Upper lobe of right lung (tissue), 1 donor: ENCODE data around the gene SPATA6. TPM values are rescaled to one million over a fixed set of nuclear protein-coding genes. Genes with fewer than 3 reads are reported as not detected.
"Not testable (repeated sequence)": the region's sequence is repeated elsewhere in the genome, so short reads cannot be mapped to it uniquely, and the experiment has no call there.

Experiments used
- ATAC-seq: fragments of 200-7000 bp; cut with Tn5 transposase; one replicate; pipeline ENCODE4 v1.9.1; 2020; ENCODE audit warnings: mild to moderate bottlenecking, moderate library complexity
- DNase-seq: peaks from one replicate; pipeline ENCODE4 v3.0.0-alpha.2; 2020
- H3K27ac ChIP-seq: fragments of 200-600 bp; one replicate; pipeline ENCODE4 v1.8.0; 2022
- H3K27me3 ChIP-seq: fragments of 200-600 bp; one replicate; pipeline ENCODE4 v1.8.0; 2022; ENCODE audit warnings: mild to moderate bottlenecking
- H3K36me3 ChIP-seq: fragments of 200-600 bp; one replicate; pipeline ENCODE4 v1.8.0; 2022
- H3K4me1 ChIP-seq: fragments of 200-600 bp; one replicate; pipeline ENCODE4 v1.8.0; 2022
- H3K4me3 ChIP-seq: fragments of 200-600 bp; one replicate; pipeline ENCODE4 v1.8.0; 2022; ENCODE audit warnings: mild to moderate bottlenecking
- H3K9me3 ChIP-seq: fragments of 200-600 bp; one replicate; pipeline ENCODE4 v1.8.0; 2022
- CTCF ChIP-seq: fragments of 200-600 bp; IDR thresholded peaks from one replicate; pipeline ENCODE4 v1.8.0; 2022; ENCODE audit warnings: antibody characterized with exemption
- intact Hi-C: fragments of 100-400 bp; cut with DNase I; formaldehyde crosslinking; loops from one replicate; pipeline ENCODE4 v1.11.0; 2022
- total RNA-seq: library from RNA; stranded (reverse); fragmentation: NEBNext Ultra II Directional; extraction: Animal tissue kit (Norgen Biotek cat#: 25700); gene quantifications from one replicate; pipeline ENCODE4 v1.2.1, GENCODE V29; 2021
- donor health status: DM: no; HTN: yes; CAD: no; lungs with severe emphysema.

The SPATA6 gene
- total RNA-seq, 1 donor from 2014 or later, result 19.5 TPM

DNA sequence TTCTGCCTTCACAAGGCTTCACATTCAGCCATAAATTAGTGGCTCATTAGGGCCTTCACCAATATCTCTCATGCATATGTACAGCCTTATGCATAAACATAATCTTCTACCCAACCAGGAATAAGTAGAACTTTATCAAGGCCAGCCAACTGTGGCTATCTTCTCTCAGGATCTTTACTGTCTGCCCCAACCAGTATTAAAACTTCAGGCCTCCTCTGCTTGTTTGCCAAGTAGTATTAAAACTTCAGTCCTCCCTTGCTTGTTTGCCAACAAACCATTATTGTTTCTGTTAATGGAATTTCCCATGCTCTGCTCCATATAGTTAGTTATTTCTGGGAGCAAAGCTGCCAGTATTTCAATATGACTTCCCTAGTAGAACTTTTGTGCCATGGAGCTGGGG lies 169.4 kb downstream of the SPATA6 start:
- DNase-seq, result no peak
- peaks cover 22% of the 10 kb centered on the region for H3K36me3 ChIP-seq
- H3K27ac ChIP-seq, result no peak overlapping the region
- no peak overlapping the region for H3K4me3 ChIP-seq
- no peak for TF ChIP-seq CTCF
- ATAC-seq, result no peak
- no peaks in the 10 kb centered on the region for H3K9me3 ChIP-seq
- intact Hi-C loops, result no loop called here
- H3K4me1 ChIP-seq, result no peaks in the 10 kb centered on the region
- H3K27me3 ChIP-seq, result no peaks in the 10 kb centered on the region

DNA sequence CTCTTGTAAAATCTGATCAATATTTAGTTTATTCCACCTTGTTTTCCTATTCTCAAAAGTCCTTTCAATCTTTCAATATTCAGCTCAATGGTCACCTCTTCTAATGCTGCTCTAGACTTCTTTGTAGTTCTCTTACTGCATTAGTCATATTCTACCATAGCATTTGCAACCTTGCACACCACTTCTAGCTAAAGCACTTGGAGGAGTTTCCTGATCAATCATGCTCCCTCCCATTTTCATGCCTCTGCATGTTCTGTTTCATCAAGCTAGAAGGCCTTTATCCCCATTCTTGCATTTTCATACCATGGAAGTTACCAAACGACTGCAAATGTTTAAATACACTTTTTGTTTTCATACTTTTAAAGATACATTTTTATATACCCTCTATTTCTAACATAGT lies 177.3 kb downstream of the SPATA6 start:
- Histone ChIP-seq H3K36me3 (peaks cover 13% of the 10 kb centered on the region), H3K27ac (no peak overlapping the region), H3K4me3 (no peak overlapping the region), H3K9me3 (no peaks in the 10 kb centered on the region), H3K4me1 (no peaks in the 10 kb centered on the region), H3K27me3 (no peaks in the 10 kb centered on the region)
- no peak for TF ChIP-seq CTCF
- intact Hi-C loops, result no loop called here
- DNase-seq, result no peak
- ATAC-seq, result no peak

DNA sequence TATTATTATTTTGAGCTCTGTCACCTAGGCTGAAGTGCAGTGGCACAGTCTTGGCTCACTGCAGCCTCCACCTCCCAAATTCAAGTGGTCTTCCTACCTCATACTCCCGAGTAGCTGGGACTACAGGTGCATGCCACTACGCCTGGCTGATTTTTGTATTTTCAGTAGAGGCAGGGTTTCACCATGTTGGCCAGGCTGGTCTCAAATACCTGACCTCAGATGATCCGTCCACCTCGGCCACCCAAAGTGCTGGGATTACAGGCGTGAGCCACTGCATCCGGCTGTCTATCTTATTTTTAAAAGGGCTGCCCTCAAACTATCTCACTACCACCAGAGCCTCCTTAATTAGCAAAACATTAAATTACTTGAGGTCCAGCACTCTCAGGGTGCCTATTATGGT lies 177.9 kb downstream of the SPATA6 start:
- DNase-seq, H3K4me3 ChIP-seq, H3K9me3 ChIP-seq, ATAC-seq, H3K27ac ChIP-seq, intact Hi-C loops, H3K27me3 ChIP-seq, H3K4me1 ChIP-seq: not testable (repeated sequence)
- peaks cover 13% of the 10 kb centered on the region for H3K36me3 ChIP-seq

DNA sequence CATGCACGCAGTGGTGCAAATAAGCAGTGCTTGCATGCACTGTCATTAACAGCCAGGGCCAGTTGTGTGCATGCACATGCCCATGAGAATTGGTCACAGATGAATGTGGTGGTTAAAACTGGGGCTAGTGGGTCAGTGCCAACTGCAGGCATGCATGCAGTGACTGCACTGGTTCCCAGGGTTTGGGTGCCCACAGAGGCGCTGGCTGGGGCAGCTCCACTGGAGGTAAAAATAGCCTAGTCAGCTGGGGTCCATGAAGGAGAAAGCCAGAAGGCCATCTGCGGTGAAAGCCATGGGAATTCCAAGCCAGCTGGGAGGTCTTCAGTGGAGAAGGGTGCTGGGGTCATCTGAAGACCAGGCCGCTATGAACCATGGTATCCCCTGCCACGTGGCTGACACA lies 179.3 kb downstream of the SPATA6 start:
- H3K27ac ChIP-seq, result no peak overlapping the region
- no peak for TF ChIP-seq CTCF
- H3K27me3 ChIP-seq, result no peaks in the 10 kb centered on the region
- DNase-seq, result no peak
- no peaks in the 10 kb centered on the region for H3K4me1 ChIP-seq
- no peaks in the 10 kb centered on the region for H3K9me3 ChIP-seq
- intact Hi-C loops, result no loop called here
- ATAC-seq, result no peak
- H3K36me3 ChIP-seq, result peaks cover 1% of the 10 kb centered on the region
- H3K4me3 ChIP-seq, result no peak overlapping the region

- Histone ChIP-seq H3K27me3 (no peaks in the 10 kb centered on the region), H3K4me1 (no peaks in the 10 kb centered on the region), H3K4me3 (no peak overlapping the region), H3K9me3 (no peaks in the 10 kb centered on the region), H3K27ac (no peak overlapping the region), H3K36me3 (no peaks in the 10 kb centered on the region)
- ATAC-seq, result no peak
- intact Hi-C loops, result no loop called here
- DNase-seq, result no peak
- TF ChIP-seq CTCF, result no peak
Measured at GRCh38 chr1:48291421-48291820, 180.6 kb downstream of the SPATA6 start.

- DNase-seq (no peak), ATAC-seq (peak; percentile 48)
- H3K9me3 ChIP-seq, result no peaks in the 10 kb centered on the region
- no peak overlapping the region for H3K27ac ChIP-seq
- H3K27me3 ChIP-seq, result no peaks in the 10 kb centered on the region
- TF ChIP-seq CTCF, result no peak
- no peaks in the 10 kb centered on the region for H3K4me1 ChIP-seq
- H3K4me3 ChIP-seq, result no peak overlapping the region
- H3K36me3 ChIP-seq, result no peaks in the 10 kb centered on the region
- intact Hi-C loops, result no loop called here
Measured at GRCh38 chr1:48285525-48285924, 186.5 kb downstream of the SPATA6 start.

DNA sequence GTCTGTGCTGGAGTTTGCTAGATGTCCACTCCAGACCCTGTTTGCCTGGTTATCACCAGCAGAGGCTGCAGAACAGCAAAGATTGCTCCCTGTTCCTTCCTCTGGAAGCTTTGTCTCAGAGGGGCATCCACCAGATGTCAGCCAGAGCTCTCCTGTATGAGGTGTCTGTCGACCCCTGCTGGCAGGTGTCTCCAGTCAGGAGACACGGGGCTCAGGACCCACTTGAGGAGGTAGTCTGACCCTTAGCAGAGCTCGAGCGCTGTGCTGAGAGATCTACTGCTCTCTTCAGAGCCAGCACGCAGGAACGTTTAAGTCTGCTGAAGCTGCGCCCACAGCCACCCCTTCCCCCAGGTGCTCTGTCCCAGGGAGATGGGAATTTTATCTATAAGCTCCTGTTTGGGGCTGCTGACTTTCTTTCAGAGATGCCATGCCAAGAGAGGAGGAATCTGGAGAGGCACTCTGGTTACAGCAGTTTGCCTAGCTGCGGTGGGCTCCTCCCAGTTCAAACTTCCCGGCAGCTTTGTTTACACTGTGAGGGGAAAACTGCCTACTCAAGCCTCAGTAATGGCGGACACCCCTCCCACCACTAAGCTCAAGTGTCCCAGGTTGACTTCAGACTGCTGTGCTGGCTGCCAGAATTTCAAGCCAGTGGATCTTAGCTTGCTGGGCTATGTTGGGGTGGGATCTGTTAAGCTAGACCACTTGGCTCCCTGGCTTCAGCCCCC lies 187.1 kb downstream of the SPATA6 start:
- H3K27ac ChIP-seq, intact Hi-C loops, H3K4me3 ChIP-seq, H3K9me3 ChIP-seq, H3K27me3 ChIP-seq, H3K4me1 ChIP-seq, H3K36me3 ChIP-seq: not testable (repeated sequence)
- peak; percentile 66 for DNase-seq
- peak; percentile 43 for ATAC-seq

DNA sequence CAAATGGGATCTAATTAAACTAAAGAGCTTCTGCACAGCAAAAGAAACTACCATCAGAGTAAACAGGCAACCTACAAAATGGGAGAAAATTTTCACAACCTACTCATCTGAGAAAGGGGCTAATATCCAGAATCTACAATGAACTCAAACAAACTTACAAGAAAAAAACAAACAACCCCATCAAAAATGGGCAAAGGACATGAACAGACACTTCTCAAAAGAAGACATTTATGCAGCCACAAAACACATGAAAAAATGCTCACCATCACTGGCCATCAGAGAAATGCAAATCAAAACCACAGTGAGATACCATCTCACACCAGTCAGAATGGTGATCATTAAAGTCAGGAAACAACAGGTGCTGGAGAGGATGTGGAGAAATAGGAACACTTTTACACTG lies 189.7 kb downstream of the SPATA6 start:
- DNase-seq, H3K27ac ChIP-seq, H3K4me3 ChIP-seq, ATAC-seq, H3K27me3 ChIP-seq, H3K36me3 ChIP-seq, H3K4me1 ChIP-seq, H3K9me3 ChIP-seq, intact Hi-C loops: not testable (repeated sequence)

GRCh38 chr1:48277437-48277836 lies 194.6 kb downstream of the SPATA6 start:
- H3K4me1 ChIP-seq, H3K36me3 ChIP-seq, intact Hi-C loops, H3K27me3 ChIP-seq, H3K4me3 ChIP-seq, ATAC-seq, H3K9me3 ChIP-seq, DNase-seq, H3K27ac ChIP-seq: not testable (repeated sequence)
